Measurements from ENCODE around the gene ARHGAP40. TPM values are rescaled to one million over a fixed set of nuclear protein-coding genes. Genes with fewer than 3 reads are reported as not detected.

ARHGAP40 gene
- total RNA-seq, 4 donors from 2014 or later: not detected

GRCh38 chr20:38602185-38602581, 574 bp downstream of the ARHGAP40 start:
- H3K4me1 ChIP-seq: peaks cover 0 to 7% (median 0%) of the 10 kb centered on the region in 4 donors
- H3K27ac ChIP-seq: no peak overlapping the region
- no peak overlapping the region for H3K4me3 ChIP-seq
- WGBS, 2 donors: 13 to 41% methylated on average over 4 to 5 of the region's 5 CpGs
- TF ChIP-seq CTCF (IDR thresholded peaks at IDR 0.05): no peak
- no peak for TF ChIP-seq POLR2A (IDR thresholded peaks at IDR 0.05)
- no peak for TF ChIP-seq EP300 (IDR thresholded peaks at IDR 0.05)
- no peaks in the 10 kb centered on the region for H3K9me3 ChIP-seq
- H3K27me3 ChIP-seq: peaks cover 0 to 59% of the 10 kb centered on the region in 2 donors
- no peak for DNase-seq (ENCODE audit: low spot score in 2 of 2)
- no peaks in the 10 kb centered on the region for H3K36me3 ChIP-seq

GRCh38 chr20:38603286-38603685, 1.7 kb downstream of the ARHGAP40 start:
- no peak for TF ChIP-seq EP300 (IDR thresholded peaks at IDR 0.05)
- no peak for TF ChIP-seq CTCF (IDR thresholded peaks at IDR 0.05)
- no peak for TF ChIP-seq POLR2A (IDR thresholded peaks at IDR 0.05)

GRCh38 chr20:38604873-38605303, 3.3 kb downstream of the ARHGAP40 start:
- DNase-seq (ENCODE audit: low spot score in 2 of 2): no peak
- 21 to 36% methylated on average over 4 of the region's 4 CpGs for WGBS, 2 donors
- Histone ChIP-seq H3K4me3 (no peak overlapping the region), H3K4me1 (peaks cover 0 to 7% (median 0%) of the 10 kb centered on the region in 4 donors), H3K36me3 (no peaks in the 10 kb centered on the region), H3K27me3 (peaks cover 0 to 56% of the 10 kb centered on the region in 2 donors), H3K27ac (no peak overlapping the region), H3K9me3 (no peaks in the 10 kb centered on the region)
- no peak for TF ChIP-seq EP300 (IDR thresholded peaks at IDR 0.05)
- no peak for TF ChIP-seq POLR2A (IDR thresholded peaks at IDR 0.05)
- no peak for TF ChIP-seq CTCF (IDR thresholded peaks at IDR 0.05)

More at GRCh38 chr20:38603286-38603685, 1.7 kb downstream of the ARHGAP40 start:
- H3K9me3 ChIP-seq: no peaks in the 10 kb centered on the region
- no peaks in the 10 kb centered on the region for H3K36me3 ChIP-seq
- H3K27ac ChIP-seq: no peak overlapping the region
- H3K4me3 ChIP-seq: no peak overlapping the region
- peaks cover 0 to 7% (median 0%) of the 10 kb centered on the region in 4 donors for H3K4me1 ChIP-seq
- peaks cover 0 to 59% of the 10 kb centered on the region in 2 donors for H3K27me3 ChIP-seq
- 75% methylated on average over 3 of the region's 3 CpGs for WGBS, 2 donors
- no peak for DNase-seq (ENCODE audit: low spot score in 2 of 2)

- Histone ChIP-seq H3K27ac (no peak overlapping the region), H3K9me3 (no peaks in the 10 kb centered on the region), H3K4me1 (no peaks in the 10 kb centered on the region), H3K4me3 (no peak overlapping the region), H3K36me3 (no peaks in the 10 kb centered on the region), H3K27me3 (peaks cover 0 to 34% of the 10 kb centered on the region in 2 donors)
- no peak for DNase-seq (ENCODE audit: low spot score in 2 of 2)
- no peak for TF ChIP-seq CTCF (IDR thresholded peaks at IDR 0.05)
- TF ChIP-seq POLR2A (IDR thresholded peaks at IDR 0.05): no peak
- TF ChIP-seq EP300 (IDR thresholded peaks at IDR 0.05): no peak
- 33 to 44% methylated on average over 12 of the region's 12 CpGs for WGBS, 2 donors
Observed at GRCh38 chr20:38607351-38607750, 5.7 kb downstream of the ARHGAP40 start.

- no peaks in the 10 kb centered on the region for H3K4me1 ChIP-seq
- DNase-seq (ENCODE audit: low spot score in 2 of 2): no peak
- H3K36me3 ChIP-seq: no peaks in the 10 kb centered on the region
- no peaks in the 10 kb centered on the region for H3K9me3 ChIP-seq
- 62 to 65% methylated on average over 4 of the region's 4 CpGs for WGBS, 2 donors
- no peak overlapping the region for H3K27ac ChIP-seq
- TF ChIP-seq EP300 (IDR thresholded peaks at IDR 0.05): no peak
- TF ChIP-seq POLR2A (IDR thresholded peaks at IDR 0.05): no peak
- no peak for TF ChIP-seq CTCF (IDR thresholded peaks at IDR 0.05)
- no peak overlapping the region for H3K4me3 ChIP-seq
- H3K27me3 ChIP-seq: peaks cover 0 to 26% of the 10 kb centered on the region in 2 donors
Observed at GRCh38 chr20:38608188-38608587, 6.6 kb downstream of the ARHGAP40 start.

Data from tibial nerve (tissue), 4 donors.